Gastrocnemius medialis (tissue), 4 donors: ENCODE results near the gene ZC3HAV1L. TPM values are rescaled to one million over a fixed set of nuclear protein-coding genes. Genes with fewer than 3 reads are reported as not detected.

Experiments
- ATAC-seq, 2 donors: fragments of 150-250 bp; one replicate each; pipeline ENCODE4 v1.9.1; 2016
- DNase-seq, 2 donors: peaks; one replicate each; pipeline ENCODE4 v3.0.0-alpha.2; 2019
- H3K27ac ChIP-seq, 4 donors: fragments of 200-600 bp; sonication (generic); 1 replicate in 1 of 4; 2 replicates in 3 of 4; pipeline ENCODE4 v1.5.1; 2016 to 2018; ENCODE audit warnings: mild to moderate bottlenecking in 2 of 4, moderate library complexity in 1 of 4
- H3K27me3 ChIP-seq, 3 donors: fragments of 200-600 bp; sonication (generic) in 2 of 3; 1 replicate in 1 of 3; 2 replicates in 2 of 3; pipeline versions ENCODE4 v1.5.1 to v1.6.0; 2016 to 2019; ENCODE audit warnings: mild to moderate bottlenecking in 1 of 3, moderate library complexity in 1 of 3
- H3K36me3 ChIP-seq, 2 donors: fragments of 200-600 bp; sonication (generic) in 1 of 2; one replicate each; pipeline ENCODE4 v1.5.1; 2017 to 2018
- H3K4me1 ChIP-seq, 2 donors: fragments of 200-600 bp; sonication (generic) in 1 of 2; one replicate each; pipeline ENCODE4 v1.5.1; 2016 to 2017; ENCODE audit warnings: mild to moderate bottlenecking in 2 of 2
- H3K4me3 ChIP-seq, 4 donors: fragments of 200-600 bp; sonication (generic) in 3 of 4; 1 replicate in 1 of 4; 2 replicates in 3 of 4; pipeline ENCODE4 v1.5.1; 2016 to 2019; ENCODE audit warnings: mild to moderate bottlenecking in 2 of 4
- H3K9me3 ChIP-seq, 3 donors: fragments of 200-600 bp; sonication (generic) in 2 of 3; 1 replicate in 1 of 3; 2 replicates in 2 of 3; pipeline ENCODE4 v1.5.1; 2016 to 2019
- CTCF ChIP-seq, 5 experiments: fragments of 450-650 bp in 3 of 5; fragments of 200-600 bp in 2 of 5; sonication (generic) in 2 of 5; IDR thresholded peaks in 4 of 5; conservative IDR thresholded peaks in 1 of 5; 1 replicate in 4 of 5; 2 replicates in 1 of 5; pipeline ENCODE4 v1.5.1; 2016 to 2019; ENCODE audit warnings: antibody characterized with exemption in 5 of 5, mild to moderate bottlenecking in 3 of 5, moderate library complexity in 3 of 5
- POLR2A ChIP-seq, 2 donors: fragments of 450-650 bp; IDR thresholded peaks; one replicate each; pipeline ENCODE4 v1.6.1; 2017; ENCODE audit warnings: antibody characterized with exemption in 2 of 2, mild to moderate bottlenecking in 2 of 2, moderate library complexity in 2 of 2
- in situ Hi-C, 4 donors: fragments of 200-750 bp; cut with MboI; loops; one replicate each; pipeline versions ENCODE4 v1.15.0 to v1.8.0; 2017; ENCODE audit warnings: low sequenced_read_pairs in 4 of 4
- intact Hi-C: fragments of 100-400 bp; cut with DNase I; formaldehyde crosslinking; loops from one replicate; pipeline ENCODE4 v1.15.1; 2023; ENCODE audit warnings: low total_unique reads
- total RNA-seq, 4 donors: library from RNA; depleted of rRNA; stranded (reverse); fragments of >200 nt; gene quantifications; one replicate each; pipeline versions ENCODE4 v1.1.0 to v1.2.3, GENCODE V29; 2016

The ZC3HAV1L gene
- total RNA-seq, 4 donors from 2014 or later, result 1.1 to 2.2 (median 1.5) TPM

- peaks cover 0 to 12% of the 10 kb centered on the region in 2 donors for H3K36me3 ChIP-seq
- no peak for ATAC-seq
- H3K4me1 ChIP-seq, result no peaks in the 10 kb centered on the region
- H3K9me3 ChIP-seq, result no peaks in the 10 kb centered on the region
- H3K4me3 ChIP-seq, result no peak overlapping the region
- in situ Hi-C loops (no loop called here), intact Hi-C loops (no loop called here)
- DNase-seq, result no peak
- no peak overlapping the region for H3K27ac ChIP-seq
- H3K27me3 ChIP-seq, result no peaks in the 10 kb centered on the region
- TF ChIP-seq POLR2A (IDR thresholded peaks at IDR 0.05) (no peak), CTCF (IDR thresholded peaks at IDR 0.05 in 4 of 5, conservative IDR thresholded peaks at IDR 0.05 in 1 of 5) (no peak)
These were observed 30.5 kb upstream of the ZC3HAV1L start for GRCh38 chr7:139066315-139066714.

- no peak for DNase-seq
- H3K27ac ChIP-seq, result no peak overlapping the region
- no peaks in the 10 kb centered on the region for H3K27me3 ChIP-seq
- intact Hi-C loops (no loop called here), in situ Hi-C loops (no loop called here)
- H3K4me1 ChIP-seq, result no peaks in the 10 kb centered on the region
- no peaks in the 10 kb centered on the region for H3K9me3 ChIP-seq
- peaks cover 0 to 12% of the 10 kb centered on the region in 2 donors for H3K36me3 ChIP-seq
- no peak overlapping the region for H3K4me3 ChIP-seq
- ATAC-seq, result no peak
- no peak for TF ChIP-seq POLR2A (IDR thresholded peaks at IDR 0.05)
These were observed 29.5 kb upstream of the ZC3HAV1L start for GRCh38 chr7:139065323-139065722.

GRCh38 chr7:139061416-139061815 is 25.6 kb upstream of the ZC3HAV1L start:
- no peak for ATAC-seq
- Histone ChIP-seq H3K4me3 (no peak overlapping the region), H3K36me3 (peaks cover 0 to 12% of the 10 kb centered on the region in 2 donors), H3K4me1 (no peaks in the 10 kb centered on the region), H3K9me3 (no peaks in the 10 kb centered on the region), H3K27me3 (no peaks in the 10 kb centered on the region), H3K27ac (peak overlapping the region in 1 of 4 donors; percentile 66)
- intact Hi-C loops (no loop called here), in situ Hi-C loops (no loop called here)
- no peak for DNase-seq
- no peak for TF ChIP-seq CTCF (IDR thresholded peaks at IDR 0.05 in 4 of 5, conservative IDR thresholded peaks at IDR 0.05 in 1 of 5)
- TF ChIP-seq POLR2A (IDR thresholded peaks at IDR 0.05), result no peak

- no peaks in the 10 kb centered on the region for H3K27me3 ChIP-seq
- TF ChIP-seq POLR2A (IDR thresholded peaks at IDR 0.05) (no peak), CTCF (IDR thresholded peaks at IDR 0.05 in 4 of 5, conservative IDR thresholded peaks at IDR 0.05 in 1 of 5) (no peak)
- peaks cover 0 to 11% of the 10 kb centered on the region in 2 donors for H3K36me3 ChIP-seq
- no peak for DNase-seq
- H3K9me3 ChIP-seq, result no peaks in the 10 kb centered on the region
- in situ Hi-C loops (no loop called here), intact Hi-C loops (no loop called here)
- peak overlapping the region in 3 of 4 donors; percentile 51 to 66 (median 58) for H3K27ac ChIP-seq
- no peaks in the 10 kb centered on the region for H3K4me1 ChIP-seq
- H3K4me3 ChIP-seq, result no peak overlapping the region
- no peak for ATAC-seq
These were observed 24.9 kb upstream of the ZC3HAV1L start for GRCh38 chr7:139060695-139061237.

GRCh38 chr7:139059905-139060304 is 24.1 kb upstream of the ZC3HAV1L start:
- Histone ChIP-seq H3K9me3 (no peaks in the 10 kb centered on the region), H3K27me3 (no peaks in the 10 kb centered on the region), H3K4me3 (no peak overlapping the region), H3K4me1 (no peaks in the 10 kb centered on the region), H3K27ac (peak overlapping the region; percentile 34 to 66 (median 61)), H3K36me3 (peaks cover 0 to 9% of the 10 kb centered on the region in 2 donors)
- DNase-seq (no peak), ATAC-seq (no peak)
- in situ Hi-C loops, result no loop called here
- TF ChIP-seq POLR2A (IDR thresholded peaks at IDR 0.05), result peak in 1 of 2 donors; percentile 9
- TF ChIP-seq CTCF (IDR thresholded peaks at IDR 0.05 in 4 of 5, conservative IDR thresholded peaks at IDR 0.05 in 1 of 5), result no peak
- intact Hi-C loops, result no loop called here
